Measurements from ENCODE around the gene PRND. TPM values are rescaled to one million over a fixed set of nuclear protein-coding genes. Genes with fewer than 3 reads are reported as not detected.
"Not testable (repeated sequence)": the region's sequence is repeated elsewhere in the genome, so short reads cannot be mapped to it uniquely, and the experiment has no call there.

Gene PRND
- total RNA-seq, 1 donor: not detected

DNA sequence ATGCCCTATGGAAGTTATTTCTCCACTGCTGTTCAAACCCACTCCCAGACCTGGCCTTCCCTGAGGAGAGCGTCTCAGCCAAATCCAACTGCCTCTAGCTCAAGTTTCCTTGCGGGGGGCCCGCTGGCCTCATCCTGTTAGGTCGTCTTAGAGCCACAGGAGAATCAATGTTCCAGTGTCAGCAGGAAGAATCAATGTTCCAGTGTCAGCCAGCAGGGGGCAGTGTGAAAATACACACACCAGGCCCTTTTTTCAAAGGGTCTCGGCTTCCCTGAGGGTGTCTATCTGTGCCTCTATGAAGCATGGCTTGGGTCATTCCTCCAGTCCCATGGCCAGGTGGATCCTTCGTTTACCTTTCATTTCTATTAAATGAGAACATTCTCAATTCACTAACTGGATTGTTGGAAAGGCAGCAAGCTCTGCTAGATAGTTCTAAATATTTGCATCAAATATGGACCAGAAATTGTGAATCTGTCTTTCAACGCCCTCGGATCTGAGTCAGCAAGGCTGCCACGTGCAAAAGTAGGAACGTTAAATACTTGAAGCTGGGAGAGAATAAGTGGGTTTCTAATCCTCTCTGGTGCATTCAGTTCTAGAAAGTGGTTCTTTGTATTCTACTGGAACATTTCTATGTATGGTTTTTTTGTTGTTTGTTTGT lies 19.2 kb downstream of the PRND start:
- Histone ChIP-seq H3K4me2 (ENCODE audit: insufficient read depth, low read length) (no peak overlapping the region), H2AFZ (ENCODE audit: low read length) (no peak overlapping the region), H3K27me3 (ENCODE audit: insufficient read depth, low read length) (peaks cover 18% of the 10 kb centered on the region), H3K79me2 (ENCODE audit: insufficient read depth, low read length) (no peaks in the 10 kb centered on the region), H3K27ac (ENCODE audit: low read depth, low read length) (no peak overlapping the region), H3K36me3 (ENCODE audit: insufficient read depth, low read length) (no peaks in the 10 kb centered on the region), H3K4me3 (ENCODE audit: insufficient read depth, low read length) (no peak overlapping the region), H3K9me3 (ENCODE audit: low read depth, low read length) (no peaks in the 10 kb centered on the region), H3K4me1 (ENCODE audit: insufficient read depth, low read length) (no peaks in the 10 kb centered on the region), H4K20me1 (ENCODE audit: insufficient read depth, low read length) (no peaks in the 10 kb centered on the region)
- TF ChIP-seq, protein P1, sequence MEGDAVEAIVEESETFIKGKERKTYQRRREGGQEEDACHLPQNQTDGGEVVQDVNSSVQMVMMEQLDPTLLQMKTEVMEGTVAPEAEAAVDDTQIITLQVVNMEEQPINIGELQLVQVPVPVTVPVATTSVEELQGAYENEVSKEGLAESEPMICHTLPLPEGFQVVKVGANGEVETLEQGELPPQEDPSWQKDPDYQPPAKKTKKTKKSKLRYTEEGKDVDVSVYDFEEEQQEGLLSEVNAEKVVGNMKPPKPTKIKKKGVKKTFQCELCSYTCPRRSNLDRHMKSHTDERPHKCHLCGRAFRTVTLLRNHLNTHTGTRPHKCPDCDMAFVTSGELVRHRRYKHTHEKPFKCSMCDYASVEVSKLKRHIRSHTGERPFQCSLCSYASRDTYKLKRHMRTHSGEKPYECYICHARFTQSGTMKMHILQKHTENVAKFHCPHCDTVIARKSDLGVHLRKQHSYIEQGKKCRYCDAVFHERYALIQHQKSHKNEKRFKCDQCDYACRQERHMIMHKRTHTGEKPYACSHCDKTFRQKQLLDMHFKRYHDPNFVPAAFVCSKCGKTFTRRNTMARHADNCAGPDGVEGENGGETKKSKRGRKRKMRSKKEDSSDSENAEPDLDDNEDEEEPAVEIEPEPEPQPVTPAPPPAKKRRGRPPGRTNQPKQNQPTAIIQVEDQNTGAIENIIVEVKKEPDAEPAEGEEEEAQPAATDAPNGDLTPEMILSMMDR (IDR thresholded peaks at IDR 0.05; ENCODE audit: extremely low read depth, low read depth, low read length): peak; percentile 88
- no peak for DNase-seq (ENCODE audit: insufficient read length, low spot score, missing footprints)

DNA sequence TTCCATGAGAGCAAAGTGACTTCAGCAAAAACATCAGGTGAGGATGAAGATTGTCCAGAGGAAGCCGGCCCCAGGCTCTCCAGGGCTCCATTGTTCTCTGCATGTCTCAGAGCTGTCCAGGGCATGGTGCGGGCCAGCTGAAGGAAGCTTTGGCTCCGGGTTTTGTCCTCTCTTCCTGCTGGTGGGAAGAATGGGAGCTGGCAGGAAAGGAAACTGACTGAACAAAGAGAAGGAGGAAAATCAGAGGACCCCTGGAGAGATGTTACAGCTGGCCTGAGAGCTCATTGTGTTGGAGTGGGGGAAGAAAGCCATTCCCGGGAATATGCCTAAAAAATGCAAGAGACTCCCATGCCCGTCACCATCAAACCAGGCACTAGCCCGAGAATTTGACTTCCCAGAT lies 27.1 kb downstream of the PRND start:
- Histone ChIP-seq H4K20me1 (ENCODE audit: insufficient read depth, low read length) (no peaks in the 10 kb centered on the region), H3K79me2 (ENCODE audit: insufficient read depth, low read length) (no peaks in the 10 kb centered on the region), H3K36me3 (ENCODE audit: insufficient read depth, low read length) (no peaks in the 10 kb centered on the region), H3K27ac (ENCODE audit: low read depth, low read length) (no peak overlapping the region), H3K9me3 (ENCODE audit: low read depth, low read length) (no peaks in the 10 kb centered on the region), H2AFZ (ENCODE audit: low read length) (no peak overlapping the region), H3K4me3 (ENCODE audit: insufficient read depth, low read length) (no peak overlapping the region), H3K27me3 (ENCODE audit: insufficient read depth, low read length) (peaks cover 44% of the 10 kb centered on the region), H3K4me2 (ENCODE audit: insufficient read depth, low read length) (no peak overlapping the region), H3K4me1 (ENCODE audit: insufficient read depth, low read length) (no peaks in the 10 kb centered on the region)
- TF ChIP-seq, protein P1 (IDR thresholded peaks at IDR 0.05; ENCODE audit: extremely low read depth, low read depth, low read length): no peak
- DNase-seq (ENCODE audit: insufficient read length, low spot score, missing footprints): no peak

DNA sequence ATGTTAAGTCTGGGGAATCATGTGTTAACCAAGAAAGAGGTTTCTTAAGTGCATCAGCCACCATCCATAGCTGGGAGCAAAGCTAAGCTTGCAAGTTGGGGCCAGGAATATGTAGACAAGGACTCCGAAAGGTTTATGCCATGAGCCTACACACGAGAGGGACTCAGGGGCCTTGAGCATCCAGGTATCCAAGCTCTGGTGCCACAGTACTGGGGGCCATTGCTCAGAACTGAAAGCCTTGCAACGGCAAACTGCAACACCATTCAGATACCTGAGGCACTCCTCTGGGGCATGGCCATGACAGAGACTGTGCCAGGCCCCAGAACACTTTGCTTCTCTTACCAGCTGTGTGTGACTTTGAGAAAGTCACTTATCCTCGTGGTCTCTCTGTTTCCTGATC lies 27.6 kb downstream of the PRND start:
- no peak for DNase-seq (ENCODE audit: insufficient read length, low spot score, missing footprints)
- Histone ChIP-seq H3K4me3 (ENCODE audit: insufficient read depth, low read length) (no peak overlapping the region), H3K36me3 (ENCODE audit: insufficient read depth, low read length) (no peaks in the 10 kb centered on the region), H3K4me2 (ENCODE audit: insufficient read depth, low read length) (no peak overlapping the region), H4K20me1 (ENCODE audit: insufficient read depth, low read length) (no peaks in the 10 kb centered on the region), H2AFZ (ENCODE audit: low read length) (no peak overlapping the region), H3K27ac (ENCODE audit: low read depth, low read length) (no peak overlapping the region), H3K79me2 (ENCODE audit: insufficient read depth, low read length) (no peaks in the 10 kb centered on the region), H3K4me1 (ENCODE audit: insufficient read depth, low read length) (no peaks in the 10 kb centered on the region), H3K27me3 (ENCODE audit: insufficient read depth, low read length) (peaks cover 44% of the 10 kb centered on the region), H3K9me3 (ENCODE audit: low read depth, low read length) (no peaks in the 10 kb centered on the region)
- TF ChIP-seq, protein P1 (IDR thresholded peaks at IDR 0.05; ENCODE audit: extremely low read depth, low read depth, low read length): no peak

DNA sequence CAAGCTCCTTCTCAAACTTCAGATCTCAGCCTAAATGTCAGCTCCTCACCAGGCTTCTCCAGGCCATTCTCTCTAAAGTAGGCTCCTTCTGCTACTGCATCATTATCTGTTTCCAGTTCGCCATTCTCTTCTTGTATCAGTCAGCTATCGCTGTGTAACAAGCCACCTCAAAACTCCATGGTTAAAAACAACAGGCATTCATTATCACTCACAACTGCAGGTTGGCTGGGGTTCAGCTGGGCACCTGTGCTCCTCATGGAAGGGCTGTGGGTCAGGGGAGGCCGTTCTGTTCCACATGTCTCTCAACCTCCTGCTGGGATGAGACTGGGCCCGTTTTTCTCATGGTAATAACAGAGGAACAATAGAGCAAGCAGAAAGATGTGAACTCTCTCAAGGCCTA lies 28.7 kb downstream of the PRND start:
- TF ChIP-seq, protein P1 (IDR thresholded peaks at IDR 0.05; ENCODE audit: extremely low read depth, low read depth, low read length): no peak
- no peak overlapping the region for H2AFZ ChIP-seq (ENCODE audit: low read length)
- H3K9me3 ChIP-seq (ENCODE audit: low read depth, low read length): no peaks in the 10 kb centered on the region
- no peak overlapping the region for H3K4me2 ChIP-seq (ENCODE audit: insufficient read depth, low read length)
- H3K27ac ChIP-seq (ENCODE audit: low read depth, low read length): no peak overlapping the region
- no peak overlapping the region for H3K4me3 ChIP-seq (ENCODE audit: insufficient read depth, low read length)
- no peaks in the 10 kb centered on the region for H4K20me1 ChIP-seq (ENCODE audit: insufficient read depth, low read length)
- H3K36me3 ChIP-seq (ENCODE audit: insufficient read depth, low read length): no peaks in the 10 kb centered on the region
- peaks cover 39% of the 10 kb centered on the region for H3K27me3 ChIP-seq (ENCODE audit: insufficient read depth, low read length)
- H3K79me2 ChIP-seq (ENCODE audit: insufficient read depth, low read length): no peaks in the 10 kb centered on the region
- no peak for DNase-seq (ENCODE audit: insufficient read length, low spot score, missing footprints)
- no peaks in the 10 kb centered on the region for H3K4me1 ChIP-seq (ENCODE audit: insufficient read depth, low read length)

DNA sequence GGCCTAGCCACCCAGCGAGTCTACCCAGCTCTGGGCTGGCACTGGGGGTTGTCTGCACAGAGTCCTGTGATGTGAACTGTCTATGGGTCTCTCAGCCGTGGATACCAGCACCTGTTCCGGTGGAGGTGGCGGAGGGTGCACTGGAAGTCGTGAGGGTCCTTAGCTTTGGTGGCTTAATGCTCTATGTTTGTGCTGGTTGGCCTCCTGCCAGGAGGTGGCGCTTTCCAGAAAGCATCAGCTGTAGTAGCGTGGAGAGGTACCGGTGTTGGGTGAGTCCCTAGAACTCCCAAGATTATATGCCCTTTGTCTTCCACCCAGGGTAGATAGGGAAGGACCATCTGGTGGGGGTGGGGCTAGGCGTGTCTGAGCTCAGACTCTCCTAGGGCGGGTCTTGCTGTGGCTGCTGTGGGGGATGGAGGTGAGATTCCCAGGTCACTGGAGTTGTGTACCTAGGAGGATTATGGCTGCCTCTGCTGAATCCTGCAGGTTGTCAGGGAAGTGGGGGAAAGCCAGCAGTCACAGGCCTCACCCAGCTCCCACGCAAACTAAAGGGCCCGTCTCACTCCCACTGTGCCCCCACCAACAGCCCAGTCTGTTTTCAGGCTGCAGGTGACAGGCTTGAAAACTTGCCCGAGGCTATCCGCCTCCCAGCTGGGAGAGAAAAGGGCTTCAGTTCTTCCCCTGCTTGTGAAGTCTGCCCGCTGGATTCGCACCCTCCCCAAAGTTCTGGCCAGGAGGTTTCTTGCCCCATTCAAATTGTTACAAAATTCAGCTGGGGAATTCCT lies 37.6 kb downstream of the PRND start:
- H3K4me2 ChIP-seq (ENCODE audit: insufficient read depth, low read length); H3K9me3 ChIP-seq (ENCODE audit: low read depth, low read length); H3K36me3 ChIP-seq (ENCODE audit: insufficient read depth, low read length); H3K27me3 ChIP-seq (ENCODE audit: insufficient read depth, low read length); H3K79me2 ChIP-seq (ENCODE audit: insufficient read depth, low read length); H4K20me1 ChIP-seq (ENCODE audit: insufficient read depth, low read length); H3K27ac ChIP-seq (ENCODE audit: low read depth, low read length); H2AFZ ChIP-seq (ENCODE audit: low read length); H3K4me3 ChIP-seq (ENCODE audit: insufficient read depth, low read length); DNase-seq (ENCODE audit: insufficient read length, low spot score, missing footprints): not testable (repeated sequence)
- H3K4me1 ChIP-seq (ENCODE audit: insufficient read depth, low read length): peaks cover 11% of the 10 kb centered on the region

All from osteoblast (primary cell).